Activated CD4-positive, CD25-positive, alpha-beta regulatory T cell treated with anti-CD3 and anti-CD28 coated beads, Interleukin-2, amount 50 U/mL, for 24 hours (primary cell): Measurements from ENCODE around the gene TCAP.
A peak's percentile ranks its signal among the peaks of the same experiment; 100 is the strongest.

ENCODE experiments used
- ATAC-seq, 2 donors: fragments of 150-1000 bp; cut with Tn5 transposase; one replicate each; pipeline ENCODE4 v1.10.0; 2021; ENCODE audit warnings: mild to moderate bottlenecking in 1 of 2, moderate library complexity in 1 of 2

TCAP gene

GRCh38 chr17:39651923-39652586 is 13.1 kb upstream of the TCAP start:
- ATAC-seq, result no peak

DNA sequence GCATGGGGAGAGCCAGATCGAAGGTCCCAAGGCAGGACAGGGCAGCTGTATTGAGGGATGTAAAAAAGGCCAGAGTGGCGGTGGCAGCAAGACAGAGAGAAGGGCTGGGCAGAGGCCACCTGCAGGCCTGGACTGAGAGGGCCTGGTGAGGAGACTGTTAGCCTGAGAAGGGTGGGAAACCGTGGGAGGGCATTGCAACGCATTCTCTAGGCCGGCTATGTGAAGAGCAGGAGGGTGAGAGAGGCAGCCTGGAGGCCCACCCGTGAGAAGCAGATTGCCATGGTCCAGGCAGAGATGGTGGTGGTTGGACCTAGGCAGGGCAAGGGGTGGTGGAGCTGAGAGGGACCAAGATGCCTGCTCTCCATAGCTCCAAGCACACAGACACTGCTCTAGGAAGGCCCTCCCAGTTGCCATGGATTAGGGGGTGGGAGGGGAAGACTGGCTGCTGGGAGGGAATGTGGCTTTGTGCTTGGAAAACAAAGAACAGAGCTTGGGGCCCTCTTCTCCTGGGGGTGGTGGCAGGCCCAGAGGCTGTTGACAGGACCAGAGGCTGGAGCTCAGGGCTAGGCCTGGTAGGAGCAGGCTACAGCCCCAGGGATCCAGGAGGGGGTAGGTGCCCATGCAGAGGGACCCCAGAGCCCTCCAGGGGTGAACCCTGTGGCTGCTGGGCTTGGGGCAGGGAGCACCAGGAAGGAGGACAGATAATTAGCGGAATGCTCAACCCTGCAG is 12.4 kb upstream of the TCAP start:
- ATAC-seq, result no peak

- ATAC-seq, result no peak
Observed at GRCh38 chr17:39653316-39653661, 11.9 kb upstream of the TCAP start.

DNA sequence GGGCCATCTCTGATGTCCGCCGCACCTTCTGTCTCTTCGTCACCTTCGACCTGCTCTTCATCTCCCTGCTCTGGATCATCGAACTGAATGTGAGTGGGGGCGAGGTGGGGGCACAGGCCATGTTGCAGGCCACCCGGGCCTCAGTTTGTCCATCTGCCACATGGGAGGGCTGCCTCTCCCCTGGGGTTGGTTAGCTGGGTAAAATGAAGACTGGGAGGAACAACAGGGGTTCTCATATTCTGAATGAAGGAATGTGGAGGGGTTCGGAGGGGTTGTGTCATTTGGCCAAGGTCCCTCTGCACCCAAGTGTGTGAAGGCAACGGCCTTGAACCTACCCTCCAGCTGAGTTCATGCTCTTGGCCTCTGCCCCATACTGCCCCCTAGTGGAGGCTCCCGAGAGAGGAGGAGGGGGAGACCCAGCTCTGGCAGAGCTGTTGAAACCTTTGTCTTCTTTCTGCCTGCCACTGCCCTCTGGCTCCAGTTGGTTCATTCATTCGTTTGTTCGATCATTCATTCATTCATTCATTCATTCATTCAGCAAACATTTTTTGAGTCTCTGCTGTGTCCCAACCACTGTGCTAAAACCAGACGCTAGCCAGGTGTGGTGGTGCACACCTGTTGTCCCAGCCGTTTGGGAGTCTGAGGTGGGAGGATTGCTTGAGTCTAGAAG is 11.4 kb upstream of the TCAP start:
- peak; percentile 67 to 76 for ATAC-seq

GRCh38 chr17:39655105-39655504 is 10.0 kb upstream of the TCAP start:
- ATAC-seq, result no peak

DNA sequence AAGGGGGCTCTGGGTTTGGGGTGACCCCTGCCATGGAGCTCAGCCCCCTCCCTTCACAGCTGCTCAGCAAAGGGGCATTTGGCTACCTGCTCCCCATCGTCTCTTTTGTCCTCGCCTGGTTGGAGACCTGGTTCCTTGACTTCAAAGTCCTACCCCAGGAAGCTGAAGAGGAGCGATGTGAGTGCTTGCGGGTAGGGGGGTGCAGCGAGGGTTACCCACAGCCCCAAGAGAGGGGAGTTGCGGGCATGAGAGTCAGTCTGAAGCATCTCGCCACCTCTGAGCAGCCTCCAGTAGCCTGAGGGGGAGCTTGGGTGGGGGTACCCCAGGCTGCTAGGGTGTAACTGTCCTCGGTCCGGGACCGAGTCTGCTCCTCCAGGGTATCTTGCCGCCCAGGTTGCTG is 6.8 kb upstream of the TCAP start:
- no peak for ATAC-seq

DNA sequence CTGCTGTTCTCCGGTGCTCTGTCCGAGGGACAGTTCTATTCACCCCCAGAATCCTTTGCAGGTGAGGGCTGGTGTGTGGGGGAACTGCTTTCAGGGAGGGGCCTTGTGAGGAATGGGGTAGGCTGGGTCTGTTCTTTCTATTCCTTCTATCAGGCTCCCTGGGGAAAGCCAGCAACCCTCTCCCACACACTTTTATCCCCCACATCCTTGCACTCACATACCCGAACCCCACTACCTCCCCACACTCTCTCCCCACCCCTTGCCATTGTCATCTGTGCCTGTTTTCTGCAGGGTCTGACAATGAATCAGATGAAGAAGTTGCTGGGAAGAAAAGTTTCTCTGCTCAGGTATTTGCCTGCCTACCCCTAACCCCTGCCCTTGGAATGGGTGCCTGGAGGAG is 6.4 kb upstream of the TCAP start:
- ATAC-seq, result no peak

GRCh38 chr17:39659279-39660010 is 5.7 kb upstream of the TCAP start:
- ATAC-seq, result no peak

DNA sequence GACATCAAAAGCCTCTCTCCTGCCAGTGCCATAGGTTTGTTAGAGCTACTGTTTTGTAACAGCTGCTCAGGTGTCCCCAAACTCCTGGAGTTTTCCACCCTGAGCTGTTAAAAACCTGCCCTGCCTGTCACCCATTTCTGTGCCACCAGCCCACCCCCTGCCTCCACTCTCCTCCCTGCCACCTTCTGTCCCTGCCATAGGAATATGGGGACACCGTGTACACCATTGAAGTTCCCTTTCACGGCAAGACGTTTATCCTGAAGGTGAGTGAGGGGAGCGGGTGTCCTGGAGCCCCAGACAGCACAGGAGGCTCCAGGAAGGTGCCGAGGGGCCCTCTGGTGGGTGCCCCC is 5.2 kb upstream of the TCAP start:
- no peak for ATAC-seq

DNA sequence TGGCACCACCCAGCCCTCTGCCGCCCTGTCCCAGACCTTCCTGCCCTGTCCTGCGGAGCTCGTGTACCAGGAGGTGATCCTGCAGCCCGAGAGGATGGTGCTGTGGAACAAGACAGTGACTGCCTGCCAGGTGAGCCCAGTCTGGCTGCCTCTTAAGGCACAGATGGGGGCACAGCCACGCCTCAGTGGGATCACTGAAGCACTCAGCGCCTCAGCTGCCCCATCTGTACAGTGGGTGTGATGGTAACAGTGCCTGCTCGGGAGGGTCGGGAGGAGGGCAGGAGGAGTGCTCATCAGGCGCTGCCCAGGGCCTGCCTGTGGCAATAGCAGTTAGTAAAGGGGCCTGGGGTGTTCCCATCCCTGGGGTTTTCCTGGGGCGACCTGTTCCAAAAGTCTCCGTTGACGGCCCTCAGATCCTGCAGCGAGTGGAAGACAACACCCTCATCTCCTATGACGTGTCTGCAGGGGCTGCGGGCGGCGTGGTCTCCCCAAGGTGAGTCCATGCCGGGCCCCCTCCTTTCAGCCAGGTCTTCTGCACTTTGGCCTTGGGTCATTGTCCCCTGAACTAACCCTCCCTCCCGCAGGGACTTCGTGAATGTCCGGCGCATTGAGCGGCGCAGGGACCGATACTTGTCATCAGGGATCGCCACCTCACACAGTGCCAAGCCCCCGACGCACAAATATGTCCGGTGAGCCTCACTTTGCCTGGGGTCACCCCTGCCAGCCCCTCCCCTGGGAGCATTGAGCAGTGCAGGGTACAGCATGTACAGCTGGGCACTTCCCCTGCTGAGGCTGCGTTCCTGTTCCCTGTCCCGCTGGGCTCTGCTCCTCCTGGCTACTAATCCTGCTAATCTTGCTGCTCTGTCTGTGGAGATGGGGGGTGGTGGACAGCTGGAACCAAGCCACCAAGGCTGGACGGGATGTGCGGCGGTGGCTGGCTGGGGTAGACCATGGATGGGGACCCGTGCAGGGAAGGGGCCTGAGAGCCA is 4.5 kb upstream of the TCAP start:
- no peak for ATAC-seq

- ATAC-seq, result no peak
Observed at GRCh38 chr17:39661744-39662541, 3.2 kb upstream of the TCAP start.

DNA sequence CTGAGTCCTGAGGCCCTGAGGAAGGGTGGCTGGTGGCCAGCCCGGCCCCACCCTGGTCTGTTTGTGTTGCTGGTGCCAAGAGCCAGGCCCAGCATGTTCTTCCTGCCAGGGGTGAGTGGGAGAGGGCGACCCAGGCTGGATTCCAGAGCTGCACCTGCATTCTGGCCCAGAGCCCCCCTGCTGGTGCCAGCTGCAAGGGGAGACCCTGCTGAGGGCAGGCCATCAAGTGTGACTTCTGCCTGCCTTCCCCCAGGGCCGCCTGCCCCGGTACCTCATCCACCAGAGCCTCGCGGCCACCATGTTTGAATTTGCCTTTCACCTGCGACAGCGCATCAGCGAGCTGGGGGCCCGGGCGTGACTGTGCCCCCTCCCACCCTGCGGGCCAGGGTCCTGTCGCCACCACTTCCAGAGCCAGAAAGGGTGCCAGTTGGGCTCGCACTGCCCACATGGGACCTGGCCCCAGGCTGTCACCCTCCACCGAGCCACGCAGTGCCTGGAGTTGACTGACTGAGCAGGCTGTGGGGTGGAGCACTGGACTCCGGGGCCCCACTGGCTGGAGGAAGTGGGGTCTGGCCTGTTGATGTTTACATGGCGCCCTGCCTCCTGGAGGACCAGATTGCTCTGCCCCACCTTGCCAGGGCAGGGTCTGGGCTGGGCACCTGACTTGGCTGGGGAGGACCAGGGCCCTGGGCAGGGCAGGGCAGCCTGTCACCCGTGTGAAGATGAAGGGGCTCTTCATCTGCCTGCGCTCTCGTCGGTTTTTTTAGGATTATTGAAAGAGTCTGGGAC is 2.4 kb upstream of the TCAP start:
- ATAC-seq, result no peak

GRCh38 chr17:39663340-39663687 is 1.8 kb upstream of the TCAP start:
- ATAC-seq, result no peak

DNA sequence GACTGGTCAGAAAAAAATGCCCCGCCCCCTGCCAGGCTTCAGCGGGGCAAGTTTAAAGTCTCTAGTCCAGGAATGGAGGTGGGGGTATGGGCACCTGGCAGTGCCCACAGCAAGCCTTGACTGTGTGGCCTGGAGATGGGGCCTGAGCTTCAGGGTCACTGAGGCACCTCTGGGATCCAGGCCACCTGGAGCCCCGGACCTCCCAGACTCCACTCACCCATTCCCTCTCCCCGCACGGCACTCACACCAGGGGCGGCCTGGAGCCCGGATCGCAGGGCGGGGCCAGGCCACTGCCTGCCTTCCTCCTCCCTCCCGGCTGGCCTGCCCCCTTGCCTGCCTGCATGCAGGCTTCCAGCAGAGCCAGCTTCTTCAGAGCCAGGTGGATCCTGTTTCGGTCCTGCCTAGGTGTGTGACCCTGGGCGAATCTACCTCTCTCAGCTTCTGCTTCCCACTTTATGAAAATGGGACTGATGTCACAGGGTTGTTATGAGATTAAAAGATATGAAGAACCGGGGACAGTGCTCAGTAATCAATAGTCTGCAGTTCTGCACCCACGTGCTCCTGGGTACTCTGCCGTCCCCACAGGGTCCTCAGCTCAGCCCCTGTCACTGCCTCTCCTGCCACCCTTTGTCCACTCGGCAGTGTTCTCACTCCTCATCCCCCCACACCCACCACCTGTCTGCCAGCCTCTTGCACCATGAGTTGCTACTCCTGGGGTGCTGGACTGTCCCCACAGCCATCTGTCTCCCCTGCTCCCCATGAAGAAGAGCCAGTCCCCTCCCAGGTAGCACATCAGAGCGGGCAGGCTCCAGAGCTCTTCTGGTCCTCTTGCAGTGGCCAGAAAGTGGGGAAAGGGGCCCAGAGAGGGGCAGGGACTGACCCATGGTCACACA is 1.2 kb upstream of the TCAP start:
- ATAC-seq, result no peak

GRCh38 chr17:39665642-39666224 is 584 bp downstream of the TCAP start:
- peak in 1 of 2 donors; percentile 15 for ATAC-seq

GRCh38 chr17:39666231-39666600 is 1.1 kb downstream of the TCAP start:
- no peak for ATAC-seq

GRCh38 chr17:39666601-39667261 is 1.6 kb downstream of the TCAP start:
- ATAC-seq, result no peak

GRCh38 chr17:39667262-39667944 is 2.3 kb downstream of the TCAP start:
- ATAC-seq, result no peak
